Measurements from ENCODE around the gene TRNAU1AP. TPM values are rescaled to one million over a fixed set of nuclear protein-coding genes. Genes with fewer than 3 reads are reported as not detected.

TRNAU1AP gene
- total and polyA plus RNA-seq, 2 of the 13 experiments (the other 11 are each of a cell fraction or from before 2014, with no cell fraction given): 29.0 to 42.9 TPM

- Histone ChIP-seq H3K36me3 (replicated peaks in 1 of 2; ENCODE audit: control insufficient read depth in 1 of 2, insufficient read depth in 2 of 2, low read length in 2 of 2) (peaks cover 13 to 39% of the 10 kb centered on the region in 2 experiments), H3K4me1 (ENCODE audit: insufficient read depth, low read length) (peaks cover 29% of the 10 kb centered on the region), H3K9ac (ENCODE audit: insufficient read depth, low read depth, low read length) (no peak overlapping the region), H3K4me2 (ENCODE audit: low read depth, low read length) (peak overlapping the region; percentile 76), H3K4me3 (replicated peaks in 1 of 3; ENCODE audit: insufficient read depth in 1 of 3, low read depth in 2 of 3, low read length in 3 of 3) (peak overlapping the region in 1 of 3 experiments; percentile 96; a peak in 1 of 6 replicates), H3K27me3 (ENCODE audit: control insufficient read depth in 1 of 2, insufficient read depth in 2 of 2, low read length in 2 of 2) (peaks cover 0 to 3% of the 10 kb centered on the region in 2 experiments; a peak in 1 of 5 replicates), H2AFZ (ENCODE audit: low read length) (no peak overlapping the region), H4K20me1 (ENCODE audit: insufficient read depth, low read length) (peaks cover 45% of the 10 kb centered on the region), H3K9me3 (ENCODE audit: low read length) (no peaks in the 10 kb centered on the region), H3K27ac (ENCODE audit: extremely low read length, insufficient read depth, low read length) (no peak overlapping the region), H3K79me2 (ENCODE audit: insufficient read depth, low read length) (peaks cover 28% of the 10 kb centered on the region)
- intact Hi-C loops (cut with micrococcal nuclease; ENCODE audit: unreplicated experiment) (no loop called here), in situ Hi-C loops (cut with HindIII; ENCODE audit: extremely low pct_ligation_motif_present, low pct_unique_long_range_greater_than_20kb) (loop anchor here (25.0 kb wide), 1 partner anchor 341 kb away; the partner anchor contains the start of genes ATP5IF1 and DNAJC8)
- ATAC-seq: no peak
- no peak for FAIRE-seq
- BruUV-seq (replicated peaks): no TSS peak
- ChIA-PET CTCF (ENCODE audit: low intra/inter-chr PET ratio, low total read pairs) (no interaction called here), POLR2A (interaction anchor here (0.8 to 6.6 kb wide), 10 partner anchors 9 to 71 kb away, joined by 3 to 139 read pairs (median 5); partner anchors contain the start of genes RAB42, RCC1 and RNU11)
- 80% methylated on average over 6 of the region's 6 CpGs for WGBS (ENCODE audit: low lambda C conversion rate)
- no peak for DNase-seq (ENCODE audit: low spot score)
- TF ChIP-seq REPIN1 (CRISPR knock-in tag; IDR thresholded peaks at IDR 0.05; ENCODE audit: borderline replicate concordance, low read depth): no peak
- no peak for TF ChIP-seq THYN1 (CRISPR knock-in tag; IDR thresholded peaks at IDR 0.05; ENCODE audit: borderline replicate concordance, low read depth)
- TF ChIP-seq DR1 (CRISPR knock-in tag; IDR thresholded peaks at IDR 0.05): no peak
- no peak for TF ChIP-seq GABPA (IDR thresholded peaks at IDR 0.05; ENCODE audit: low read depth, low read length)
- TF ChIP-seq GABPA (CRISPR knock-in tag; IDR thresholded peaks at IDR 0.05; ENCODE audit: low read depth): no peak
- no peak for TF ChIP-seq ARID5B (CRISPR knock-in tag; IDR thresholded peaks at IDR 0.05)
- TF ChIP-seq ZNF670 (CRISPR knock-in tag; IDR thresholded peaks at IDR 0.05; ENCODE audit: borderline replicate concordance): no peak
- TF ChIP-seq PRPF4 (IDR thresholded peaks at IDR 0.05; ENCODE audit: low read depth, low read length, poor library complexity, severe bottlenecking): no peak
- TF ChIP-seq POLR2AphosphoS5 (IDR thresholded peaks at IDR 0.05; ENCODE audit: low read depth, low read length): peak; percentile 37; the same call in 1 of the 2 replicates
- TF ChIP-seq ZFP41 (CRISPR knock-in tag; IDR thresholded peaks at IDR 0.05; ENCODE audit: borderline replicate concordance): no peak
- TF ChIP-seq HIVEP1 (CRISPR knock-in tag; IDR thresholded peaks at IDR 0.05): no peak
- TF ChIP-seq ZNF598 (CRISPR knock-in tag; IDR thresholded peaks at IDR 0.05; ENCODE audit: borderline replicate concordance): no peak
- TF ChIP-seq RBM22 (optimal IDR thresholded peaks at IDR 0.05; ENCODE audit: low read length): peak; percentile 83
- TF ChIP-seq POLR2A (IDR thresholded peaks at IDR 0.05; ENCODE audit: insufficient read depth in 1 of 2, low read depth in 2 of 2, low read length in 2 of 2): peak in 1 of 2 experiments; percentile 35; a peak in 1 of 4 replicates
- no peak for TF ChIP-seq ZBTB21 (CRISPR knock-in tag; IDR thresholded peaks at IDR 0.05)
- TF ChIP-seq ZBTB42 (CRISPR knock-in tag; IDR thresholded peaks at IDR 0.05): no peak
- TF ChIP-seq SP1 (IDR thresholded peaks at IDR 0.05): no peak
- no peak for TF ChIP-seq SP1 (CRISPR knock-in tag; IDR thresholded peaks at IDR 0.05)
- TF ChIP-seq BCL3 (CRISPR knock-in tag; IDR thresholded peaks at IDR 0.05): no peak
- TF ChIP-seq PBX2 (CRISPR knock-in tag; IDR thresholded peaks at IDR 0.05): no peak
- TF ChIP-seq GATAD2A (CRISPR knock-in tag; IDR thresholded peaks at IDR 0.05): no peak
Measured at GRCh38 chr1:28578696-28579218, 25.9 kb downstream of the TRNAU1AP start.
